Endothelial cell of umbilical vein (primary cell): ENCODE data around the gene ERVW-1. TPM values are rescaled to one million over a fixed set of nuclear protein-coding genes. Genes with fewer than 3 reads are reported as not detected.
"Not testable (repeated sequence)": the region's sequence is repeated elsewhere in the genome, so short reads cannot be mapped to it uniquely, and the experiment has no call there.

ENCODE experiments used
- BruUV-seq: library from RNA; stranded (reverse); fragments of 400-500 nt; replicated peaks from 2 replicates; lab custom pipeline; 2021; lab: Mats Ljungman, UMichigan
- CTCF ChIA-PET: fragments of 300-600, 350-600 bp; sonication (Branson Sonifier 250); formaldehyde crosslinking; loops from one replicate; lab custom pipeline; 2021; ENCODE audit warnings: antibody characterized with exemption, inconsistent platforms; lab: Charles Lee
- POLR2A ChIA-PET: fragments of 300-600, 350-600 bp; sonication (Branson Sonifier 250); formaldehyde crosslinking; loops from one replicate; lab custom pipeline; 2021; ENCODE audit warnings: antibody characterized with exemption, inconsistent platforms; lab: Charles Lee
- DNase-seq: peaks from one replicate; pipeline ENCODE4 v3.0.0-alpha.2; 2011; ENCODE audit warnings: low read depth, low spot score
- FAIRE-seq: peaks from 2 replicates; lab custom pipeline; 2011; peaks lifted over from hg19 to GRCh38; lab: Jason Lieb, UNC
- H2AFZ ChIP-seq: 2 replicates; pipeline ENCODE4 v1.6.0; 2012; ENCODE audit warnings: low read depth, low read length, control low read depth, inconsistent platforms
- H3K27ac ChIP-seq: 2 replicates; pipeline ENCODE4 v1.5.1; 2011; ENCODE audit warnings: low read depth, mild to moderate bottlenecking, control low read depth, low read length, moderate library complexity; ENCODE audit not compliant: insufficient read depth
- H3K27me3 ChIP-seq, 2 experiments: 2 replicates each; pipeline versions ENCODE4 v1.6.0 to v1.6.1; 2011; ENCODE audit warnings: low read length in 2 of 2, mixed read lengths in 1 of 2; ENCODE audit not compliant: control insufficient read depth in 2 of 2, insufficient read depth in 2 of 2
- H3K36me3 ChIP-seq, 2 experiments: 2 replicates in 1 of 2; 3 replicates in 1 of 2; pipeline ENCODE4 v1.5.1; 2011; ENCODE audit warnings: low read length in 2 of 2, mild to moderate bottlenecking in 1 of 2, moderate library complexity in 1 of 2; ENCODE audit not compliant: control insufficient read depth in 2 of 2, insufficient read depth in 2 of 2; ENCODE audit errors: extremely low read depth in 1 of 2
- H3K4me1 ChIP-seq: 3 replicates; pipeline ENCODE4 v1.5.1; 2011; ENCODE audit warnings: mild to moderate bottlenecking, low read length; ENCODE audit not compliant: control insufficient read depth, insufficient read depth; ENCODE audit errors: extremely low read depth
- H3K4me2 ChIP-seq: 2 replicates; pipeline ENCODE4 v1.6.1; 2011; ENCODE audit warnings: low read length, control low read depth, mixed read lengths; ENCODE audit not compliant: insufficient read depth
- H3K4me3 ChIP-seq, 3 experiments: fragments of 200-600 bp in 1 of 3; sonication (generic), shearing (Covaris generic) in 1 of 3; replicated peaks in 1 of 3; 2 replicates each; pipeline ENCODE4 v1.5.1; 2011 to 2016; ENCODE audit warnings: control low read depth in 3 of 3, low read length in 3 of 3, mild to moderate bottlenecking in 2 of 3, inconsistent platforms in 1 of 3, low read depth in 1 of 3, moderate library complexity in 1 of 3; ENCODE audit not compliant: insufficient read depth in 1 of 3
- H3K79me2 ChIP-seq: 2 replicates; pipeline ENCODE4 v1.6.0; 2012; ENCODE audit warnings: low read length, inconsistent platforms; ENCODE audit not compliant: control insufficient read depth, insufficient read depth
- H3K9ac ChIP-seq: replicated peaks from 2 replicates; pipeline ENCODE3; 2011; ENCODE audit warnings: low read length, control low read depth; ENCODE audit not compliant: insufficient read depth; ENCODE audit errors: extremely low read depth
- H3K9me1 ChIP-seq: replicated peaks from 3 replicates; pipeline ENCODE4 v1.6.0; 2011; ENCODE audit warnings: mild to moderate bottlenecking, low read length; ENCODE audit not compliant: control insufficient read depth, insufficient read depth; ENCODE audit errors: extremely low read depth
- H3K9me3 ChIP-seq: replicated peaks from 2 replicates; pipeline ENCODE4 v1.5.1; 2012; ENCODE audit warnings: low read length, inconsistent platforms; ENCODE audit not compliant: control insufficient read depth, insufficient read depth
- H4K20me1 ChIP-seq: replicated peaks from 2 replicates; pipeline ENCODE3; 2011; ENCODE audit warnings: mild to moderate bottlenecking, low read length; ENCODE audit not compliant: control insufficient read depth, insufficient read depth; ENCODE audit errors: extremely low read depth
- CTCF ChIP-seq, 2 donors: IDR thresholded peaks; 1 replicate in 1 of 2; 2 replicates in 1 of 2; pipeline ENCODE4 v1.5.1; 2011; ENCODE audit warnings: low read length in 2 of 2, mild to moderate bottlenecking in 2 of 2, moderate library complexity in 2 of 2, control low read depth in 1 of 2, inconsistent platforms in 1 of 2, low read depth in 1 of 2; ENCODE audit not compliant: insufficient read depth in 1 of 2; ENCODE audit errors: extremely low read depth in 1 of 2
- EZH2 ChIP-seq: IDR thresholded peaks from 2 replicates; pipeline ENCODE4 v1.6.1; 2012; ENCODE audit warnings: borderline replicate concordance, low read depth, mild to moderate bottlenecking, moderate library complexity, low read length, inconsistent platforms; ENCODE audit not compliant: severe bottlenecking
- FOS ChIP-seq: IDR thresholded peaks from 2 replicates; pipeline ENCODE4 v1.6.1; 2011; ENCODE audit warnings: mild to moderate bottlenecking, low read length, moderate library complexity, borderline replicate concordance; ENCODE audit not compliant: insufficient read depth
- GATA2 ChIP-seq: IDR thresholded peaks from 2 replicates; pipeline ENCODE4 v1.7.0; 2011; ENCODE audit warnings: low read depth, mild to moderate bottlenecking, moderate library complexity, mixed read lengths, low read length; ENCODE audit not compliant: insufficient read length, insufficient read depth
- JUN ChIP-seq: IDR thresholded peaks from 2 replicates; pipeline ENCODE4 v1.6.1; 2011; ENCODE audit warnings: borderline replicate concordance, low read depth; ENCODE audit not compliant: insufficient read length, insufficient read depth
- MAX ChIP-seq: IDR thresholded peaks from 2 replicates; pipeline ENCODE4 v1.6.1; 2011; ENCODE audit not compliant: insufficient read depth, insufficient read length
- MYC ChIP-seq: IDR thresholded peaks from one replicate; pipeline ENCODE4 v1.6.1; 2011; ENCODE audit warnings: mild to moderate bottlenecking, low read depth, low read length
- POLR2A ChIP-seq: IDR thresholded peaks from 2 replicates; pipeline ENCODE4 v1.6.1; 2012; ENCODE audit warnings: low read depth, mild to moderate bottlenecking, control low read depth, low read length
- POLR2AphosphoS5 ChIP-seq: IDR thresholded peaks from 2 replicates; pipeline ENCODE4 v1.6.1; 2012; ENCODE audit warnings: low read depth, mild to moderate bottlenecking, control low read depth, low read length, moderate library complexity; ENCODE audit not compliant: insufficient read depth
- dilution Hi-C: fragments of 300-500 bp; cut with MboI; formaldehyde crosslinking; loops from one replicate; pipeline ENCODE4 v1.15.0; 2019; ENCODE audit warnings: low sequenced_read_pairs; ENCODE audit not compliant: extremely low pct_ligation_motif_present
- intact Hi-C: fragments of 100-400 bp; cut with micrococcal nuclease; formaldehyde crosslinking; loops from one replicate; pipeline ENCODE4 v1.10.0; 2022
- polyA plus RNA-seq, 4 experiments: library from polyadenylated mRNA; depleted of rRNA in 3 of 4; stranded (reverse) in 3 of 4; unstranded in 1 of 4; fragments of >200 nt; gene quantifications; 2 replicates each; pipeline versions ENCODE4 v1.2.1 to v1.2.3, GENCODE V29; 2011 to 2012; ENCODE audit warnings: missing spikeins in 1 of 4
- total RNA-seq: library from RNA; stranded (reverse); gene quantifications from 2 replicates; pipeline ENCODE4 v1.2.3, GENCODE V29; 2021

The ERVW-1 gene
- total and polyA plus RNA-seq, 2 donors (not counting 3 experiments of a cell fraction or from before 2014, with no cell fraction given), result not detected

- H4K20me1 ChIP-seq, DNase-seq, dilution Hi-C loops, H3K9me3 ChIP-seq, H3K4me3 ChIP-seq, H3K27me3 ChIP-seq, H3K79me2 ChIP-seq, FAIRE-seq, H3K9me1 ChIP-seq, BruUV-seq, H3K36me3 ChIP-seq, H3K27ac ChIP-seq, H2AFZ ChIP-seq, CTCF ChIA-PET, H3K4me2 ChIP-seq, H3K4me1 ChIP-seq, intact Hi-C loops, POLR2A ChIA-PET, H3K9ac ChIP-seq: not testable (repeated sequence)
Measured at GRCh38 chr7:92483624-92484023, 5.9 kb upstream of the ERVW-1 start.

- H3K9me1 ChIP-seq, H3K79me2 ChIP-seq, dilution Hi-C loops, DNase-seq, H3K27me3 ChIP-seq, H3K9ac ChIP-seq, H3K4me1 ChIP-seq, FAIRE-seq, H4K20me1 ChIP-seq, H3K4me2 ChIP-seq, H2AFZ ChIP-seq, CTCF ChIA-PET, H3K27ac ChIP-seq, H3K4me3 ChIP-seq, POLR2A ChIA-PET, H3K36me3 ChIP-seq, intact Hi-C loops, H3K9me3 ChIP-seq, BruUV-seq: not testable (repeated sequence)
Measured at GRCh38 chr7:92479146-92479545, 1.4 kb upstream of the ERVW-1 start.

- H3K79me2 ChIP-seq, result no peaks in the 10 kb centered on the region
- no peaks in the 10 kb centered on the region for H3K27me3 ChIP-seq
- no peak overlapping the region for H3K4me3 ChIP-seq
- H3K9me1 ChIP-seq, result no peaks in the 10 kb centered on the region
- TF ChIP-seq CTCF (IDR thresholded peaks at IDR 0.05; ENCODE audit: extremely low read depth in 1 of 2, insufficient read depth in 1 of 2, low read depth in 1 of 2, low read length in 2 of 2), result no peak
- TF ChIP-seq EZH2, result no peak
- TF ChIP-seq GATA2, result no peak
- no peak for TF ChIP-seq FOS
- no peak for TF ChIP-seq MAX
- no peak for TF ChIP-seq MYC
- no peak for TF ChIP-seq POLR2A
- TF ChIP-seq JUN, result no peak
- no peak for TF ChIP-seq POLR2AphosphoS5
- dilution Hi-C loops, result no loop called here
- no peak overlapping the region for H3K4me2 ChIP-seq
- no peaks in the 10 kb centered on the region for H4K20me1 ChIP-seq
- no peaks in the 10 kb centered on the region for H3K9me3 ChIP-seq
- DNase-seq (no peak), FAIRE-seq (no peak)
- H3K4me1 ChIP-seq, result no peaks in the 10 kb centered on the region
- no peaks in the 10 kb centered on the region for H3K36me3 ChIP-seq
- ChIA-PET CTCF (no interaction called here), POLR2A (no interaction called here)
- no peak overlapping the region for H2AFZ ChIP-seq
- intact Hi-C loops, result no loop called here
- BruUV-seq, result no TSS peak
- no peak overlapping the region for H3K9ac ChIP-seq
- H3K27ac ChIP-seq, result no peak overlapping the region
Measured at GRCh38 chr7:92478711-92479110, 965 bp upstream of the ERVW-1 start.
